Upper lobe of right lung (tissue), 1 donor: ENCODE measurements around the gene TRUB1. TPM values are rescaled to one million over a fixed set of nuclear protein-coding genes. Genes with fewer than 3 reads are reported as not detected.

Source experiments
- ATAC-seq: fragments of 200-7000 bp; cut with Tn5 transposase; one replicate; pipeline ENCODE4 v1.9.1; 2020; ENCODE audit warnings: mild to moderate bottlenecking, moderate library complexity
- DNase-seq: peaks from one replicate; pipeline ENCODE4 v3.0.0-alpha.2; 2020
- H3K27ac ChIP-seq: fragments of 200-600 bp; one replicate; pipeline ENCODE4 v1.8.0; 2022
- H3K27me3 ChIP-seq: fragments of 200-600 bp; one replicate; pipeline ENCODE4 v1.8.0; 2022; ENCODE audit warnings: mild to moderate bottlenecking
- H3K36me3 ChIP-seq: fragments of 200-600 bp; one replicate; pipeline ENCODE4 v1.8.0; 2022
- H3K4me1 ChIP-seq: fragments of 200-600 bp; one replicate; pipeline ENCODE4 v1.8.0; 2022
- H3K4me3 ChIP-seq: fragments of 200-600 bp; one replicate; pipeline ENCODE4 v1.8.0; 2022; ENCODE audit warnings: mild to moderate bottlenecking
- H3K9me3 ChIP-seq: fragments of 200-600 bp; one replicate; pipeline ENCODE4 v1.8.0; 2022
- intact Hi-C: fragments of 100-400 bp; cut with DNase I; formaldehyde crosslinking; loops from one replicate; pipeline ENCODE4 v1.11.0; 2022
- total RNA-seq: library from RNA; stranded (reverse); fragmentation: NEBNext Ultra II Directional; extraction: Animal tissue kit (Norgen Biotek cat#: 25700); gene quantifications from one replicate; pipeline ENCODE4 v1.2.1, GENCODE V29; 2021
- TF ChIP-seq, protein P1 (sequence below): fragments of 200-600 bp; IDR thresholded peaks from one replicate; pipeline ENCODE4 v1.8.0; 2022; ENCODE audit warnings: antibody characterized with exemption
- donor health status: DM: no; HTN: yes; CAD: no; lungs with severe emphysema.

Gene TRUB1
- total RNA-seq, 1 donor from 2014 or later, result 11.3 TPM

DNA sequence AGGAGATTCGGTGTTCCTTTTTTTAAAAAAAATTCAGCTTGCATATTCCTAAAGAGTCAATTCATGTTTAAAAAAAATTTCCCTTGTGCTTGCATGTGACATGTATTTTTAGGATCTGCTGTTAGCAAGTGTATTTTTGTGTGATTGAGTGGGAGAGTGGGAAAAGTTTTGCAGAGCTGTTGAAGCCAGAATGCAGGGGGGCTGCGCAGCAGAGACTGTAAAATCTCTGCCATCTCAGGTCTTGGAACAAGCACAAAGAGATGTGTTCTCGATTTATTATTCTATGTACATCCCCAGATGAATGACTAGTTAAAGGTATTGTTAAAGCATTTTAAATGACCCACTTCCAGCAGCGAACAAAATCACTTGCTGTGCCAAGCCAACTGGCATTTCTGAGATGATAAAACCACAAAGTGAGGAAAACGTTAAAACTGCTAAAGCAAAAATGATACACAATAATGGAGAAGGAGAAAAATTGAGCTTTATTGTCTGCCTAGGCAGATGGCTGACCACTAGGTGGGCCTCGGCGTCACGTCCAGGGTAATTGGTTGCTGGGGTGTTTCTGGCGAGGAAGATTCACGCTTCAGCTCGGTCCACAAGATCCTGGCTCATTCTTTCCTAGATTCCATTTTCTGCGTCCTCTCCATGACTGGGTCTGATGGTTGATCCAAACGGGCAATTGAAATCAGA, 88.2 kb downstream of the TRUB1 start:
- TF ChIP-seq, protein P1, sequence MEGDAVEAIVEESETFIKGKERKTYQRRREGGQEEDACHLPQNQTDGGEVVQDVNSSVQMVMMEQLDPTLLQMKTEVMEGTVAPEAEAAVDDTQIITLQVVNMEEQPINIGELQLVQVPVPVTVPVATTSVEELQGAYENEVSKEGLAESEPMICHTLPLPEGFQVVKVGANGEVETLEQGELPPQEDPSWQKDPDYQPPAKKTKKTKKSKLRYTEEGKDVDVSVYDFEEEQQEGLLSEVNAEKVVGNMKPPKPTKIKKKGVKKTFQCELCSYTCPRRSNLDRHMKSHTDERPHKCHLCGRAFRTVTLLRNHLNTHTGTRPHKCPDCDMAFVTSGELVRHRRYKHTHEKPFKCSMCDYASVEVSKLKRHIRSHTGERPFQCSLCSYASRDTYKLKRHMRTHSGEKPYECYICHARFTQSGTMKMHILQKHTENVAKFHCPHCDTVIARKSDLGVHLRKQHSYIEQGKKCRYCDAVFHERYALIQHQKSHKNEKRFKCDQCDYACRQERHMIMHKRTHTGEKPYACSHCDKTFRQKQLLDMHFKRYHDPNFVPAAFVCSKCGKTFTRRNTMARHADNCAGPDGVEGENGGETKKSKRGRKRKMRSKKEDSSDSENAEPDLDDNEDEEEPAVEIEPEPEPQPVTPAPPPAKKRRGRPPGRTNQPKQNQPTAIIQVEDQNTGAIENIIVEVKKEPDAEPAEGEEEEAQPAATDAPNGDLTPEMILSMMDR, result no peak
- H3K27ac ChIP-seq, result no peak overlapping the region
- no peaks in the 10 kb centered on the region for H3K36me3 ChIP-seq
- no peaks in the 10 kb centered on the region for H3K4me1 ChIP-seq
- intact Hi-C loops, result no loop called here
- no peaks in the 10 kb centered on the region for H3K27me3 ChIP-seq
- no peak overlapping the region for H3K4me3 ChIP-seq
- DNase-seq (no peak), ATAC-seq (no peak)
- H3K9me3 ChIP-seq, result no peaks in the 10 kb centered on the region

- ATAC-seq, result no peak
- no peaks in the 10 kb centered on the region for H3K36me3 ChIP-seq
- intact Hi-C loops, result no loop called here
- no peak overlapping the region for H3K4me3 ChIP-seq
- no peak overlapping the region for H3K27ac ChIP-seq
- no peaks in the 10 kb centered on the region for H3K4me1 ChIP-seq
- no peaks in the 10 kb centered on the region for H3K9me3 ChIP-seq
- no peak for DNase-seq
- H3K27me3 ChIP-seq, result no peaks in the 10 kb centered on the region
- TF ChIP-seq, protein P1, result no peak
Measured at GRCh38 chr10:115026746-115027140, 88.7 kb downstream of the TRUB1 start.

Other genes starting within 250 kb of the TRUB1 start
- gene FHIP2A, start 116.4 kb upstream of the TRUB1 start, total RNA-seq, result 30.2 TPM
- 0.93 TPM for gene ATRNL1, start 155.2 kb downstream of the TRUB1 start, total RNA-seq